Erythroblast (primary cell): ENCODE results near the gene KCNJ1.

ENCODE experiments used
- GATA1 ChIP-seq: IDR thresholded peaks from 2 replicates; pipeline ENCODE4 v1.6.1; 2011; ENCODE audit warnings: low read depth, mild to moderate bottlenecking, control low read depth, low read length, moderate library complexity
- POLR2A ChIP-seq: IDR thresholded peaks from 2 replicates; pipeline ENCODE4 v1.6.1; 2011; ENCODE audit warnings: mild to moderate bottlenecking, low read length

GRCh38 chr11:128867277-128867676, at the start of gene KCNJ1:
- TF ChIP-seq GATA1 (no peak), POLR2A (no peak)
